GM12878 (cell line): ENCODE data around the gene DENND1C. TPM values are rescaled to one million over a fixed set of nuclear protein-coding genes. Genes with fewer than 3 reads are reported as not detected.

Experiments
- ATAC-seq: fragments of 200-7000 bp; cut with Tn5 transposase; 3 replicates; pipeline ENCODE4 v1.9.1; 2020; ENCODE audit warnings: mild to moderate bottlenecking, moderate library complexity
- BruUV-seq: library from RNA; stranded (reverse); fragments of 400-500 nt; replicated peaks from 2 replicates; lab custom pipeline; 2021; lab: Mats Ljungman, UMichigan
- CTCF ChIA-PET: fragments of 300-600 bp; sonication (Branson Sonifier 250); formaldehyde crosslinking; extraction: SDS; loops from one replicate; lab custom pipeline; 2021; ENCODE audit warnings: inconsistent platforms; lab: Yijun Ruan, JAX
- POLR2A ChIA-PET: fragments of 350-600 bp; formaldehyde crosslinking; extraction: SDS; loops from one replicate; lab custom pipeline; 2021; ENCODE audit warnings: inconsistent platforms; lab: Charles Lee
- RAD21 ChIA-PET: fragments of 300-600 bp; sonication (Branson Sonifier 250); formaldehyde crosslinking; loops from one replicate; lab custom pipeline; 2023; ENCODE audit warnings: antibody characterized with exemption; ENCODE audit not compliant: unreplicated experiment; lab: Charles Lee
- SMC1A ChIA-PET: fragments of 300-600 bp; sonication (Branson Sonifier 250); formaldehyde crosslinking; loops from one replicate; lab custom pipeline; 2023; ENCODE audit not compliant: unreplicated experiment, uncharacterized antibody; lab: Charles Lee
- DNase-seq: peaks from one replicate; pipeline ENCODE4 v3.0.0-alpha.2; 2011; ENCODE audit warnings: low read depth, low spot score
- FAIRE-seq: peaks from 3 replicates; lab custom pipeline; 2011; peaks lifted over from hg19 to GRCh38; lab: Jason Lieb, UNC
- H2AFZ ChIP-seq: 2 replicates; pipeline ENCODE4 v1.6.0; 2011; ENCODE audit warnings: low read depth, low read length, control low read depth; ENCODE audit not compliant: control insufficient read depth
- H3K27ac ChIP-seq: 2 replicates; pipeline ENCODE4 v1.5.1; 2011; ENCODE audit warnings: control low read depth; ENCODE audit not compliant: control insufficient read depth, insufficient read depth
- H3K27me3 ChIP-seq, 2 experiments: replicated peaks in 1 of 2; 2 replicates each; pipeline versions ENCODE4 v1.6.0 to v1.6.1; 2011; ENCODE audit warnings: low read length in 1 of 2; ENCODE audit not compliant: control insufficient read depth in 2 of 2, insufficient read depth in 2 of 2
- H3K36me3 ChIP-seq, 2 experiments: 2 replicates each; pipeline ENCODE4 v1.5.1; 2011; ENCODE audit warnings: low read length in 1 of 2; ENCODE audit not compliant: control insufficient read depth in 2 of 2, insufficient read depth in 2 of 2
- H3K4me1 ChIP-seq: 2 replicates; pipeline ENCODE4 v1.6.1; 2011; ENCODE audit warnings: mild to moderate bottlenecking, low read length, moderate library complexity, mixed read lengths; ENCODE audit not compliant: control insufficient read depth, insufficient read depth
- H3K4me2 ChIP-seq: 2 replicates; pipeline ENCODE4 v1.6.0; 2011; ENCODE audit warnings: control low read depth; ENCODE audit not compliant: control insufficient read depth, insufficient read depth
- H3K4me3 ChIP-seq: fragments of 200-600 bp; sonication (generic); 2 replicates; pipeline ENCODE4 v1.5.1; 2016
- H3K79me2 ChIP-seq: 2 replicates; pipeline ENCODE4 v1.6.0; 2011; ENCODE audit warnings: low read length; ENCODE audit not compliant: control insufficient read depth, insufficient read depth
- H3K9ac ChIP-seq: 2 replicates; pipeline ENCODE4 v1.8.0; 2011; ENCODE audit warnings: low read length, control low read depth, mixed read lengths; ENCODE audit not compliant: control insufficient read depth, insufficient read depth
- H3K9me3 ChIP-seq: replicated peaks from 3 replicates; pipeline ENCODE4 v1.5.1; 2011; ENCODE audit warnings: mild to moderate bottlenecking, low read length; ENCODE audit not compliant: control insufficient read depth, insufficient read depth
- H4K20me1 ChIP-seq: 2 replicates; pipeline ENCODE4 v1.6.0; 2011; ENCODE audit not compliant: control insufficient read depth, insufficient read depth
- ATF3 ChIP-seq: IDR thresholded peaks from 2 replicates; pipeline ENCODE4 v1.6.1; 2011; ENCODE audit warnings: low read depth, mild to moderate bottlenecking, low read length, moderate library complexity, borderline replicate concordance; ENCODE audit errors: extremely low read depth
- CBX3 ChIP-seq: fragments of 200-600 bp; sonication (generic); IDR thresholded peaks from 2 replicates; pipeline ENCODE4 v1.6.1; 2016; ENCODE audit warnings: low read depth, borderline replicate concordance
- CREB1 ChIP-seq: IDR thresholded peaks from 2 replicates; pipeline ENCODE4 v1.6.1; 2012; ENCODE audit warnings: low read depth, mild to moderate bottlenecking, inconsistent platforms
- EGR1 ChIP-seq, 2 experiments: IDR thresholded peaks; 1 replicate in 1 of 2; 2 replicates in 1 of 2; pipeline ENCODE4 v1.6.1; 2011 to 2012; ENCODE audit warnings: low read depth in 2 of 2, low read length in 2 of 2, borderline replicate concordance in 1 of 2, mild to moderate bottlenecking in 1 of 2, moderate library complexity in 1 of 2
- EZH2 ChIP-seq: IDR thresholded peaks from 2 replicates; pipeline ENCODE4 v1.6.1; 2012; ENCODE audit warnings: low read depth, mild to moderate bottlenecking, control low read depth, inconsistent platforms, low read length, borderline replicate concordance; ENCODE audit not compliant: control insufficient read depth
- FOS ChIP-seq: IDR thresholded peaks from 3 replicates; pipeline ENCODE4 v1.6.1; 2011; ENCODE audit warnings: borderline replicate concordance; ENCODE audit not compliant: insufficient read length; ENCODE audit errors: extremely low read depth
- IRF4 ChIP-seq: IDR thresholded peaks from 2 replicates; pipeline ENCODE4 v1.6.1; 2011; ENCODE audit warnings: low read depth, low read length
- KAT2A ChIP-seq: conservative IDR thresholded peaks from 2 replicates; pipeline ENCODE4 v1.6.1; 2011; ENCODE audit warnings: low read depth, low read length; ENCODE audit not compliant: control insufficient read depth
- MEF2B ChIP-seq: fragments of 450-650 bp; IDR thresholded peaks from 2 replicates; pipeline ENCODE4 v1.6.1; 2018; ENCODE audit warnings: mild to moderate bottlenecking, moderate library complexity; ENCODE audit not compliant: partially characterized antibody, poor library complexity, severe bottlenecking
- MTA3 ChIP-seq: IDR thresholded peaks from 2 replicates; pipeline ENCODE4 v1.6.1; 2012; ENCODE audit warnings: low read length, inconsistent platforms, borderline replicate concordance
- NR2C1 ChIP-seq: fragments of 450-650 bp; IDR thresholded peaks from 2 replicates; pipeline ENCODE4 v1.6.1; 2017; ENCODE audit warnings: antibody characterized with exemption, mild to moderate bottlenecking, moderate library complexity
- NR2F1 ChIP-seq: fragments of 450-650 bp; conservative IDR thresholded peaks from 2 replicates; pipeline ENCODE4 v1.6.1; 2017; ENCODE audit warnings: mild to moderate bottlenecking
- PAX5 ChIP-seq: IDR thresholded peaks from 2 replicates; pipeline ENCODE4 v1.6.1; 2011; ENCODE audit warnings: low read depth, low read length, borderline replicate concordance
- SREBF2 ChIP-seq: IDR thresholded peaks from 2 replicates; pipeline ENCODE4 v1.6.1; 2012; ENCODE audit warnings: mild to moderate bottlenecking, low read length
- SUPT20H ChIP-seq: IDR thresholded peaks from 2 replicates; pipeline ENCODE4 v1.6.1; 2011; ENCODE audit warnings: low read depth, mild to moderate bottlenecking, low read length, moderate library complexity, borderline replicate concordance; ENCODE audit not compliant: control insufficient read depth
- TAF1 ChIP-seq: IDR thresholded peaks from 2 replicates; pipeline ENCODE4 v1.6.1; 2011; ENCODE audit warnings: mild to moderate bottlenecking, low read depth, low read length, borderline replicate concordance
- ZNF207 ChIP-seq: fragments of 450-650 bp; IDR thresholded peaks from 2 replicates; pipeline ENCODE4 v1.6.1; 2014; ENCODE audit warnings: antibody characterized with exemption, mild to moderate bottlenecking, borderline replicate concordance
- ZSCAN29 ChIP-seq: fragments of 450-650 bp; IDR thresholded peaks from 2 replicates; pipeline ENCODE4 v1.6.1; 2017; ENCODE audit warnings: mild to moderate bottlenecking, moderate library complexity
- WGBS: methylation state at CpG from one replicate; pipeline ENCODE4 v1.1.6; 2016; ENCODE audit warnings: low lambda C conversion rate; ENCODE audit not compliant: insufficient replicate concordance, insufficient coverage; ENCODE audit errors: missing lambda C conversion rate; 5-methylcytosine and 5-hydroxymethylcytosine counted together
- in situ Hi-C: fragments of 300-500 bp; cut with MboI; formaldehyde crosslinking; loops from 9 replicates; pipeline ENCODE4 v1.14.3; 2018; ENCODE audit warnings: mixed read lengths
- intact Hi-C: fragments of 100-400 bp; cut with micrococcal nuclease; formaldehyde crosslinking; loops from one replicate; pipeline ENCODE4 v1.14.2; 2022; ENCODE audit not compliant: unreplicated experiment
- polyA plus RNA-seq, 11 experiments: library from polyadenylated mRNA; depleted of rRNA in 4 of 11; unstranded in 6 of 11; stranded (reverse) in 5 of 11; fragments of >200 nt; fragmentation: Nextera tagmentation in 4 of 11; fragmentation: Illumina TruSeq in 1 of 11; extraction: Ambion mirVana in 4 of 11; extraction: Trizol in 1 of 11; gene quantifications; 1 replicate in 1 of 11; 2 replicates in 10 of 11; pipeline versions ENCODE4 v1.2.1 to v1.2.3, GENCODE V29; 2011 to 2016; ENCODE audit warnings: inconsistent platforms in 2 of 11, missing spikeins in 2 of 11, low read depth in 1 of 11
- total RNA-seq, 4 experiments: library from RNA; depleted of rRNA in 3 of 4; stranded (reverse); fragments of >200 nt in 3 of 4; fragmentation: Illumina TruSeq in 1 of 4; extraction: Trizol in 1 of 4; gene quantifications; 2 replicates each; pipeline versions ENCODE4 v1.2.1 to v1.2.3, GENCODE V29; 2013 to 2021
- TF ChIP-seq, protein P1 (sequence below): IDR thresholded peaks from 2 replicates; pipeline ENCODE4 v1.6.1; 2012; ENCODE audit warnings: low read depth, low read length, improper control_type of control experiment

The DENND1C gene
- total and polyA plus RNA-seq, 10 of the 15 experiments (the other 5 are each of a cell fraction or from before 2014, with no cell fraction given) = 2.4 to 54.3 (median 32.7) TPM

GRCh38 chr19:6424195-6424938 is 57.2 kb downstream of the DENND1C start, which contains the start of gene KHSRP:
Gene KHSRP, minus strand, starts transcription at chr19:6424811. Its CDS starts 110 bp downstream, at chr19:6424701.
- Histone ChIP-seq H2AFZ (peak within 1 kb of the TSS; percentile 72), H3K79me2 (peaks cover 46% of the 10 kb centered on the region), H3K4me3 (peak within 1 kb of the TSS; percentile 93), H3K4me2 (peak within 1 kb of the TSS; percentile 73), H3K27me3 (no peaks in the 10 kb centered on the region), H3K9me3 (no peaks in the 10 kb centered on the region; the same call in 2 of the 3 replicates), H3K4me1 (peaks cover 5% of the 10 kb centered on the region), H3K27ac (peak within 1 kb of the TSS; percentile 73), H4K20me1 (peaks cover 24% of the 10 kb centered on the region), H3K36me3 (peaks cover 12 to 23% of the 10 kb centered on the region in 2 experiments), H3K9ac (peak within 1 kb of the TSS; percentile 85)
- POLR2A ChIA-PET = interaction anchor here (0.6 to 1.8 kb wide), 19 partner anchors 17 to 1013 kb away, joined by 3 to 13 read pairs (median 3); partner anchors contain the start of genes ALKBH7, CLPP, DENND1C and NDUFA11
- FAIRE-seq = no peak
- under 1% methylated on average over 38 of the region's 114 CpGs for WGBS
- DNase-seq = no peak
- no peak for ATAC-seq
- in situ Hi-C loops = no loop called here
- SMC1A ChIA-PET = interaction anchor here (0.6 to 1.6 kb wide), 3 partner anchors 11 to 81 kb away, joined by 3 to 5 read pairs (median 3); no protein-coding TSS in a partner anchor
- RAD21 ChIA-PET = interaction anchor here (0.6 to 1.7 kb wide), 10 partner anchors 12 to 445 kb away, joined by 3 to 9 read pairs (median 4); partner anchors contain the start of gene ALKBH7
- CTCF ChIA-PET = interaction anchor here (0.8 to 2.2 kb wide), 8 partner anchors 11 to 439 kb away, joined by 3 to 8 read pairs (median 4); partner anchors contain the start of genes ALKBH7 and DENND1C
- BruUV-seq = no TSS peak
- intact Hi-C loops = no loop called here
- TF ChIP-seq MEF2B (no peak), IRF4 (no peak), SUPT20H (no peak), ZSCAN29 (no peak), SREBF2 (no peak), CREB1 (peak; percentile 85), NR2C1 (0 out of 2 replicates have a peak, but pooled peaks have one; percentile 34), EZH2 (no peak), TAF1 (peak; percentile 53; the same call in 1 of the 2 replicates), CBX3 (no peak), ZNF207 (peak; percentile 58; the same call in 1 of the 2 replicates), ATF3 (0 out of 2 replicates have a peak, but pooled peaks have one; percentile 26), EGR1 (IDR thresholded peaks at IDR 0.05; ENCODE audit: borderline replicate concordance in 1 of 2, low read depth in 2 of 2, low read length in 2 of 2) (peak in 1 of 2 experiments; percentile 71; a peak in 1 of 3 replicates), FOS (no peak), PAX5 (peak; percentile 48; the same call in 1 of the 2 replicates), NR2F1 (peak; percentile 52; the same call in 1 of the 2 replicates), MTA3 (no peak), KAT2A (no peak)
- TF ChIP-seq, protein P1, sequence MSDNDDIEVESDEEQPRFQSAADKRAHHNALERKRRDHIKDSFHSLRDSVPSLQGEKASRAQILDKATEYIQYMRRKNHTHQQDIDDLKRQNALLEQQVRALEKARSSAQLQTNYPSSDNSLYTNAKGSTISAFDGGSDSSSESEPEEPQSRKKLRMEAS = no peak
